Left hindlimb (tissue), 1 donor: ENCODE measurements around the gene ABHD1.

Source experiments
- DNase-seq: peaks from one replicate; pipeline ENCODE4 v3.0.0-alpha.2; 2018

The ABHD1 gene

GRCh38 chr2:27138111-27138510, 14.5 kb downstream of the ABHD1 start:
- DNase-seq: no peak

- no peak for DNase-seq
Measured at GRCh38 chr2:27139310-27139709, 15.7 kb downstream of the ABHD1 start, which contains the start of gene PRR30. Gene PRR30, minus strand, starts transcription at chr2:27139410. Its CDS starts 1,081 bp downstream, at chr2:27138329.

DNA sequence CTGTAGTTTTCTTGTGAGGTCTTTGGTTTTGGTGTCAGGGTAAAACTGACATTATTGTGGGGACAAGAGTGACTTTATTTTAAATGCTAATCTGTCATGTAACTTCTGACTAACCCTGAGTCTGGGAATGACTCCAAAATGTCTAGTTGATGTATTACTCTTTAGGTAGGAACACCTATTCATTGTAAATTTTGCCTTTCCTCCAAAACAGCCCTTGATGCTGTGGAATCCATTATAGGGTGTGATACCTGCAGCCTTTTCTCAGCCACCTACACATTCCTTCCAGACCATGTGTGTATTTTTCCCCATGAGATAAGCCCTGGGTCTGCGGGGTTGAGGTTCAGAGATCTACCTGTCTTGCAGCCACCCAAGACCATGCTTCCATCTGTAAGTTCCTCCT, 19.7 kb downstream of the ABHD1 start:
- no peak for DNase-seq

GRCh38 chr2:27145682-27146081, 22.1 kb downstream of the ABHD1 start:
- DNase-seq: no peak

DNA sequence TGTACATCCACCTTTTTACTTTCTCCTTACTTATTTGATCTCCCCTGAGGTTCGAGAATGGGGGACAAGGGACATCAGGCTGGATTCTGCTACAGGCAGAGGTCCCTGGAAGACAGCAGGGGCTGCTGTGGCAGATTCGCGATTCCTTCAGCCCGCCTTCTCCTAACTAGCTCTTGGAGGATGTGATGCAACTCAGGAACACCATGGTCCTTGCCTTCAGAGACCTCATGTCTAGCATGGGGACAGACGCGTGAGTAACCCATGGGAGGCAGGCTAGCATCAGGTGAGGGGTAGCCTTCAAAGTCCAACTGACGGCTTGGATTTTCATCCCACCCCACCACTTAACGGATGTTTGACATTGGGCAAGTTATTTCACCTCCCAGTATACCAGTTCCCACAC, 24.3 kb downstream of the ABHD1 start:
- DNase-seq: no peak

DNA sequence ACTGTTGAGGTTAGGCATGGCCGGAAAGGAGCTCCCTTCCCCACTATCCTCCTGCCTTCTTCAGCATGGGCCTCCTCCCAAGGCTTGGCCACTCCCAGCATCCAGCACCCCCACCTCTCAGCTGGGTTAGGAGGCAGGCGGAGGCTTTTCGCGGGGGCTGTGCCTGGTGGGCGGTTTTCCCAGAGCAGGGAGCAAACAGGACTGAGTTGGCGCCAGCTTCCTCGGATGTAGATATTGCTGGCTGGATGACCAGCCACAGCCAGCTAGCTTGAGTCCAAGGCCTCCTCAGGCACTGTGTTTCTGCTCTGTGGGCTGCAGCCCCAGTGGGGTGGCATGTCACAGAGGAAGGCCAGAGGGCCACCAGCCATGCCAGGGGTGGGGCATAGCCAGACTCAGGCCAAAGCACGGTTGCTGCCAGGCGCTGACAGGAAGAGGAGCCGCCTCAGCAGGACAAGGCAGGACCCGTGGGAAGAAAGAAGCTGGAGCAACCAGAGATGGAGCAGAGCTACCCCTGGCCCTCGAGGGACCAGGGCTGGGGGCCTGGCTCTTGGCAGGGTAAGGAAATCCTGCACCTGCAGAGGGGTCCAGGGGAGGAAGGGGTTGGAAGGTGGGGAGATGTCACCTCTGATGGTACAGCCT, 25.3 kb downstream of the ABHD1 start, which contains the start of gene TCF23:
Gene TCF23, plus strand, starts transcription at position 204 of the 639 bp plus-strand sequence. Its CDS starts 130 bp downstream, at position 334.
- DNase-seq: no peak

DNA sequence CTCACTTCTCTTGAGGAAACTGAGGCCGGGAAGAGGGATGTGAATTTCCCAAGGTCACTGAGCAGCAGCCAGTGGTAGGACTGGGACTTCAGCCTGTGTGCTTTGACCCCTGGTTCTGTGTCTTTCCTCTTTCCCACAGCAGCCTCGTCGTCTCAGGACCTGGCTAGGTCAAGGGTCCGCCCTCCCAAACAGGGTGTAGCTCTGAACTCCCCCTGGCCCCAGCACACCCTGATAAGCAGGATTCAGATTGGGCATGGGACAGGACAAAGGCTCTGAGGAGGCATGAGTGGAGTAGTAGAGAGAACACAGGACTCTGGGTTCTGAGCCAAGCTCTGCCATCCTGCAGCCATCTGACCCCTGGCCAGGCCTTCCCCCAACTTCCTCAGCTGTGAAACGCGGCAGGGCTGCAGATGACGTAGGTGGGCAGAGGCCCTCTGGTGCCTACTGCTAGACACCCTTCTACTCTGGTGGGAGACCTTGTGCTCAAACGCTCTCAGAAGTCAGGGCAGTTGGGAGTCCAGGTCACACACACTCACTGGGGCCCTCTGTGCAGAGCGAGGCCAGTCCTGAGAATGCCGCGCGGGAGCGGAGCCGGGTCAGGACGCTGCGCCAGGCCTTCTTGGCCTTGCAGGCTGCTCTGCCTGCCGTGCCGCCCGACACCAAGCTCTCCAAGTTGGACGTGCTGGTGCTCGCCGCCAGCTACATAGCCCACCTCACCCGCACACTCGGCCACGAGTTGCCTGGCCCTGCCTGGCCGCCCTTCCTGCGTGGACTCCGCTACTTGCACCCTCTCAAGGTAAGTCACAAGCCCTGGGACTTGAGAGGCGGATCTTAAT, 26.2 kb downstream of the ABHD1 start:
- DNase-seq: no peak

GRCh38 chr2:27150639-27151230, 27.1 kb downstream of the ABHD1 start:
- DNase-seq: no peak

DNA sequence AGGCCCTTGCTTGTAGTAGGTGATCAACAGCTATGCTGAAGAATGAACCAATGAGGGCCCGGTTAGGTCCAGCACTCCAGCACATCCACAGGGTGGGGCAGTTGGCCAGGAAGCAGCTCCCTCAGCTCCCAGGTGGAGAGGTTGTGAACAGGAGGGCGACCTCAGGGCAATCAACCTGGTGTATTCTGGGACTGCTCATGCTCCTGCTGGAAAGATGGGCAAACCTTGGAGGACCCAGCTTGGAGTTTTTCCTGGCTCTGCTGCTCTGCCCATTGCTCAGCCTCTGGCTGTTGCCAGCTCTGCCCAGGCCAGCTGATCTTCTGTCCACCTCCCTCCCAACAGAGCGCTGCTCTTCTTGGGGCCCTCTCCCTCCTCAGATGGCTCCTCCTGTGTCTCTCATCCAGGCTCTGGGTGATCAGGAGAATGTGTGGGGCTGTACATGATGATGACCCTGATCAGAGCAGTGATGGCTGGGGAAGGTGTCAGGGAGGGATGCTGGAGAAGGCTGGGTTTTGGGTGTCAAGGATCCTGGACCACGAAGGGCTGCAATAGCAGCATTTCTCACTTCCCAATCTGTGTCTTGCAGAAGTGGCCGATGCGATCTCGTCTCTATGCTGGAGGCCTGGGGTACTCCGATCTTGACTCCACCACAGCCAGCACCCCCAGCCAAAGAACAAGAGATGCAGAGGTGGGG, 28.6 kb downstream of the ABHD1 start:
- no peak for DNase-seq

- DNase-seq: no peak
Measured at GRCh38 chr2:27152796-27153464, 29.3 kb downstream of the ABHD1 start.

- DNase-seq: no peak
Measured at GRCh38 chr2:27154488-27154887, 30.9 kb downstream of the ABHD1 start.

GRCh38 chr2:27155069-27155520, 31.5 kb downstream of the ABHD1 start:
- no peak for DNase-seq

GRCh38 chr2:27158468-27158867, 34.9 kb downstream of the ABHD1 start:
- no peak for DNase-seq

GRCh38 chr2:27159271-27159670, 35.7 kb downstream of the ABHD1 start:
- no peak for DNase-seq

- DNase-seq: no peak
Measured at GRCh38 chr2:27160191-27160590, 36.6 kb downstream of the ABHD1 start.

- no peak for DNase-seq
Measured at GRCh38 chr2:27162151-27163121, 38.8 kb downstream of the ABHD1 start.

DNA sequence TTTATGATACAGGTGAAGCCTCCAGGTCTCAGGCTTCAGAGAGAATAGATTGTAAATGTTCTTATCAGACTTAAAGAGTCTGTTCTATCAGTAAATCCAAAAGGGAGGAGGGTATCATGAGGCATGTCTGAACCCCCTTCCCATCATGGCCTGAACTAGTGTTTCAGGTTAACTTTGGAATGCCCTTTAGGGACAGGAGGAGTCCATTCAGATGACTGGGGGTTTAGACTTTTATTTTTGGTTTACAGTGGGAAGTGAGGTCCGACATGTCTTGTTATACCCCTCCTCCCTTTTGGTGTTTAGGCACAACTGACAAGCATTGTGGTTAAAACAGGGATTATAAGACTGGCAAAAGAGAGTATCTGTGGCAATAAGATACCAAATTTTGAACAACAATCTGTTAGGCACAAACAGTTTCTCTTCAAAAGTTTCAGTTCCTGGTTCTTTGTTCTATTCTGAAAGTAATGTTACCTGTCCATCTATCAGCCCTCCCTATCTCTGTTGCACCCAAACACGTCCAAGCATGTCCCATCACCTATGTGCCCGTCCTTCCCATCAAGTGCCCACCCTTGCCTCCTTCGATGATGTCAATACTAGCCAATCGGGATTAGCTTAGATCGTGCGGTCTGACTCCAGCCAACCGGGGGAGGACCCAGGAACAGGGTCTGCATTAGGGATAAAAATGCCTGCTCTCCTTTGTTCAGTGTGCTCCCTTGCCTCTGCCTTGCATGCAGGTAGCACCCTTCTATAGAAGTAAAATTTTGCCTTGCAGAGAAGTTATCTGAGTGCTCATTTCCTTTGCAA, 41.5 kb downstream of the ABHD1 start:
- DNase-seq: no peak

DNA sequence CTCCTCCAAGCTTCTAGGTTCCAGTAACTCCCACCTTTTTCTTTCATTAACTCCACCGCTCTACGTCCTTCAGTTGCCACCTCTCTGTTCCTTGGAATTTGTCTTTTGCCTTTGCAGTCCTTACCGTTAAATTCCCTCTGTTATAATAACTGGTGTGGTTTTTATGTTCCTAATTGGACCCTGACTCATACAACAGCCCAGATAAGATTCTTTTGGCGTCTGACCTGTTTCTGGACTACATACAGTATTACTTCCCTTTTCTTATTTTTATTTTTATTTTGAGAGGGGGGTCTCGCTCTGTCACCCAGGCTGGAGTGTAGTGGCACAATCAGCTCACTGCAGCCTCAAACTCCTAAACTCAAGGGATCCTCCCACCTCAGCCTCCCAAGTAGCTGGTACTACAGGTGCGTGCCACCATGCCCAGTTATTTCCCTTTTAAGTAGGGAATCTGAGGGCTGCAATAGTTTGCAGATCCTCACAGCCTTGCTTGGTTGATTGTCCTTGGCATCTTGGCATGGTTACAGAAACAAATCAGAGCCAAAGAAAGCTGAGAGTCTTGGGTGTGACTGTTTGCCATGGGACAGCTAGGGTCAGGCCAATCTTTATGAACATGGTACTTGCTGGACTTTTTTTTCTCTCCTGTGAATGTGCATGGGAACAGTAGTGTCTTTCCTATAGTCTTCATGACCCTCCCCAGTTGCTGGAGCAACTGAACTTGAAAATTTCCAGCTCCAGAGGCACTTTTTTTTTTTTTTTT, 47.1 kb downstream of the ABHD1 start:
- DNase-seq: no peak

DNA sequence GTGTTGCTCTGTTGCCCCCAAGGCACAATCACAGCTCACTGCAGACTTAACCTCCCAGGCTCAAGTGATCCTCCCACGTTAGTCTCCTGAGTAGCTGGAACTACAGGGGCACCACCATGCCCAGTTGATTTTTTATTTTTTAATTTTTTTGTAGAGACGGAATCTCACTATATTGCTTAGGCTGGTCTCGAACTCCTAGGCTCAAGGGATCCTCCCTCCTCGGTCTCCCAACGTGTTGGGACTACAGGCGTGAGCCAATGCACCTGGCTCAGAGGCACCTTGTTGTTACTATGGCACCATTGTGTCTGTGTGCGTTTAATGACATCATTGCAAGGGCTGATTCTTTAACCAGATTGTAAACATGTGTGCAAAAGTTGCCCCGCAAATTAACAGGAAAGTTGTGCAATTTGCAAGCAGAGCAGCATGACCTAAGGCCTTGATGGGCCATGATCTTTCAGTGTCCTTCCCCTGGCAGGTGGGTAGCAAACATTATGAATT, 47.8 kb downstream of the ABHD1 start:
- no peak for DNase-seq
